Stimulated activated CD8-positive, alpha-beta memory T cell treated with anti-CD3 and anti-CD28 coated beads, Interleukin-4, amount 100 ng/mL, for 4 hours (primary cell): Measurements from ENCODE around the gene TSBP1.
A peak's percentile ranks its signal among the peaks of the same experiment; 100 is the strongest.
"Not testable (repeated sequence)": the region's sequence is repeated elsewhere in the genome, so short reads cannot be mapped to it uniquely, and the experiment has no call there.

ENCODE experiments used
- DNase-seq, 2 donors: peaks; one replicate each; pipeline ENCODE4 v3.0.0-alpha.2; 2020; ENCODE audit warnings: low read depth in 2 of 2, low spot score in 1 of 2

The TSBP1 gene

GRCh38 chr6:32290886-32291450 lies 80.7 kb downstream of the TSBP1 start:
- DNase-seq, result no peak

GRCh38 chr6:32288426-32288825 lies 83.3 kb downstream of the TSBP1 start:
- DNase-seq, result no peak

- not testable (repeated sequence) for DNase-seq
Measured at GRCh38 chr6:32273801-32274577, 97.7 kb downstream of the TSBP1 start.

GRCh38 chr6:32271429-32271828 lies 100.3 kb downstream of the TSBP1 start:
- no peak for DNase-seq

GRCh38 chr6:32268459-32268858 lies 103.2 kb downstream of the TSBP1 start:
- not testable (repeated sequence) for DNase-seq

GRCh38 chr6:32267035-32267434 lies 104.7 kb downstream of the TSBP1 start:
- no peak for DNase-seq

- DNase-seq, result not testable (repeated sequence)
Measured at GRCh38 chr6:32257262-32257661, 114.4 kb downstream of the TSBP1 start.

GRCh38 chr6:32255199-32256153 lies 116.2 kb downstream of the TSBP1 start:
- peak; percentile 31 to 43 for DNase-seq

- DNase-seq, result no peak
Measured at GRCh38 chr6:32254761-32255198, 116.9 kb downstream of the TSBP1 start.

- DNase-seq, result no peak
Measured at GRCh38 chr6:32252331-32253009, 119.2 kb downstream of the TSBP1 start.

GRCh38 chr6:32249262-32249661 lies 122.4 kb downstream of the TSBP1 start:
- DNase-seq, result no peak

- no peak for DNase-seq
Measured at GRCh38 chr6:32247401-32247800, 124.3 kb downstream of the TSBP1 start.

- DNase-seq, result peak; percentile 38 to 41
Measured at GRCh38 chr6:32244946-32245398, 126.7 kb downstream of the TSBP1 start.

GRCh38 chr6:32244270-32244669 lies 127.4 kb downstream of the TSBP1 start:
- no peak for DNase-seq
